Hepatocyte (in vitro differentiated cells): ENCODE measurements around the gene LINC01488.

Source experiments
- CTCF ChIP-seq: fragments of 200-600 bp; sonication (generic); IDR thresholded peaks from 2 replicates; pipeline ENCODE4 v1.5.1; 2016; ENCODE audit warnings: antibody characterized with exemption, mild to moderate bottlenecking; ENCODE audit not compliant: poor library complexity
- EZH2 ChIP-seq: fragments of 200-600 bp; sonication (generic); IDR thresholded peaks from 2 replicates; pipeline ENCODE4 v1.6.1; 2016; ENCODE audit warnings: antibody characterized with exemption, mild to moderate bottlenecking, borderline replicate concordance

GRCh38 chr11:69500285-69501120, 19.0 kb downstream of the LINC01488 start:
- TF ChIP-seq CTCF (no peak), EZH2 (no peak)
